Panc1 (cell line): ENCODE data around the gene MAP2K6. TPM values are rescaled to one million over a fixed set of nuclear protein-coding genes. Genes with fewer than 3 reads are reported as not detected.

Experiments used
- ATAC-seq: fragments of 200-7000 bp; cut with Tn5 transposase; 2 replicates; pipeline ENCODE4 v1.9.1; 2020; ENCODE audit warnings: mild to moderate bottlenecking, moderate library complexity
- BruUV-seq: library from RNA; stranded (reverse); fragments of 400-500 nt; replicated peaks from 2 replicates; lab custom pipeline; 2021; lab: Mats Ljungman, UMichigan
- CTCF ChIA-PET: fragments of 300-600 bp; sonication (Branson Sonifier 250); formaldehyde crosslinking; loops from one replicate; lab custom pipeline; 2022; ENCODE audit warnings: antibody characterized with exemption; lab: Charles Lee
- POLR2A ChIA-PET: fragments of 300-600 bp; sonication (Branson Sonifier 250); formaldehyde crosslinking; loops from one replicate; lab custom pipeline; 2022; ENCODE audit warnings: antibody characterized with exemption; lab: Charles Lee
- DNase-seq: peaks from one replicate; pipeline ENCODE4 v3.0.0-alpha.2; 2010; ENCODE audit warnings: low read depth, low spot score
- H3K27ac ChIP-seq: 2 replicates; pipeline ENCODE4 v1.5.1; 2011; ENCODE audit warnings: mild to moderate bottlenecking, low read length, inconsistent platforms
- H3K27me3 ChIP-seq: fragments of 200-500 bp; sonication (Bioruptor generic); 2 replicates; pipeline ENCODE4 v1.6.0; 2014; ENCODE audit warnings: low read length, inconsistent platforms; ENCODE audit not compliant: control insufficient read depth, insufficient read depth
- H3K36me3 ChIP-seq: fragments of 200-500 bp; sonication (Bioruptor generic); 2 replicates; pipeline ENCODE4 v1.5.1; 2014; ENCODE audit warnings: inconsistent platforms, mild to moderate bottlenecking, low read length, moderate library complexity; ENCODE audit not compliant: control insufficient read depth, insufficient read depth
- H3K4me1 ChIP-seq: 2 replicates; pipeline ENCODE4 v1.5.1; 2011; ENCODE audit warnings: inconsistent platforms, mild to moderate bottlenecking, low read length, moderate library complexity; ENCODE audit not compliant: control insufficient read depth, insufficient read depth
- H3K4me3 ChIP-seq, 2 experiments: 2 replicates each; pipeline ENCODE4 v1.5.1; 2011 to 2012; ENCODE audit warnings: low read depth in 2 of 2, low read length in 2 of 2, mild to moderate bottlenecking in 2 of 2, inconsistent platforms in 1 of 2, moderate library complexity in 1 of 2
- H3K9me3 ChIP-seq: fragments of 200-500 bp; sonication (Bioruptor generic); 2 replicates; pipeline ENCODE4 v1.5.1; 2014; ENCODE audit warnings: low read depth, mild to moderate bottlenecking, inconsistent platforms, low read length, moderate library complexity; ENCODE audit not compliant: control insufficient read depth, insufficient read depth
- POLR2AphosphoS5 ChIP-seq: IDR thresholded peaks from 2 replicates; pipeline ENCODE4 v1.6.1; 2012; ENCODE audit warnings: mild to moderate bottlenecking, low read depth, low read length, moderate library complexity
- REST ChIP-seq, 2 experiments: IDR thresholded peaks; 2 replicates each; pipeline ENCODE4 v1.6.1; 2011 to 2012; ENCODE audit warnings: low read depth in 2 of 2, control low read depth in 1 of 2, low read length in 1 of 2, mild to moderate bottlenecking in 1 of 2, moderate library complexity in 1 of 2; ENCODE audit not compliant: insufficient read depth in 1 of 2
- SIN3A ChIP-seq: IDR thresholded peaks from 2 replicates; pipeline ENCODE4 v1.6.1; 2012; ENCODE audit warnings: low read depth, mild to moderate bottlenecking, low read length, moderate library complexity, borderline replicate concordance; ENCODE audit not compliant: insufficient read depth
- TCF7L2 ChIP-seq: IDR thresholded peaks from 2 replicates; pipeline ENCODE4 v1.6.1; 2011; ENCODE audit warnings: mild to moderate bottlenecking, low read depth, low read length, inconsistent platforms
- in situ Hi-C: cut with HindIII; loops from 2 replicates; pipeline ENCODE4 v1.10.0; 2016; ENCODE audit warnings: low sequenced_read_pairs, low pct_unique_long_range_greater_than_20kb
- intact Hi-C: fragments of 100-400 bp; cut with micrococcal nuclease; formaldehyde crosslinking; loops from one replicate; pipeline ENCODE4 v1.10.0; 2022; ENCODE audit not compliant: unreplicated experiment
- total RNA-seq: library from RNA; stranded (reverse); gene quantifications from one replicate; pipeline ENCODE4 v1.2.1, GENCODE V29; 2021; ENCODE audit not compliant: unreplicated experiment
- TF ChIP-seq, protein P1 (sequence below): fragments of 450-650 bp; IDR thresholded peaks from 2 replicates; pipeline ENCODE4 v1.5.1; 2017; ENCODE audit warnings: mild to moderate bottlenecking

MAP2K6 gene
- total RNA-seq, 1 experiment from 2014 or later: 11.8 TPM

DNA sequence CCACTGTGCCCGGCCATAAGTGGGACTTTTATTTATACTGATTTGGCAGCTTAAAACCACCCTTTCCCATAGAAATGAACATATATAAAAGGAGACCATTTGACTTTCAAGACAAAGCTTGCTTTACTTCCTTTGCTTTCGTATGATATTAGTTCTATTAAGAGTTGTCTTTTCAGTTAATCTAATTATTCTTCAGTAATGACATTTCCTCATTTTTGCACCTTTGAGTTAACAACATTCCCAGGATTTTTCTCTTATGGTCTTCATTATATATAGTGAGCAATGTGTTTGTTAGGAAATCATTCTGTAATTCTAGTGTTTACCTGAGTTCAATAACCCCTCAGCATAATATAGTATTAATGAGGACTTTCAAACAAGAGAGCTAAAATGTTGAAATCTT, 173.8 kb downstream of the MAP2K6 start:
- Histone ChIP-seq H3K4me1 (no peaks in the 10 kb centered on the region), H3K4me3 (no peak overlapping the region), H3K9me3 (no peaks in the 10 kb centered on the region), H3K27me3 (no peaks in the 10 kb centered on the region), H3K36me3 (no peaks in the 10 kb centered on the region), H3K27ac (no peak overlapping the region)
- intact Hi-C loops (no loop called here), in situ Hi-C loops (no loop called here)
- ChIA-PET CTCF (no interaction called here), POLR2A (no interaction called here)
- no TSS peak for BruUV-seq
- no peak for DNase-seq
- TF ChIP-seq SIN3A: no peak
- TF ChIP-seq, protein P1, sequence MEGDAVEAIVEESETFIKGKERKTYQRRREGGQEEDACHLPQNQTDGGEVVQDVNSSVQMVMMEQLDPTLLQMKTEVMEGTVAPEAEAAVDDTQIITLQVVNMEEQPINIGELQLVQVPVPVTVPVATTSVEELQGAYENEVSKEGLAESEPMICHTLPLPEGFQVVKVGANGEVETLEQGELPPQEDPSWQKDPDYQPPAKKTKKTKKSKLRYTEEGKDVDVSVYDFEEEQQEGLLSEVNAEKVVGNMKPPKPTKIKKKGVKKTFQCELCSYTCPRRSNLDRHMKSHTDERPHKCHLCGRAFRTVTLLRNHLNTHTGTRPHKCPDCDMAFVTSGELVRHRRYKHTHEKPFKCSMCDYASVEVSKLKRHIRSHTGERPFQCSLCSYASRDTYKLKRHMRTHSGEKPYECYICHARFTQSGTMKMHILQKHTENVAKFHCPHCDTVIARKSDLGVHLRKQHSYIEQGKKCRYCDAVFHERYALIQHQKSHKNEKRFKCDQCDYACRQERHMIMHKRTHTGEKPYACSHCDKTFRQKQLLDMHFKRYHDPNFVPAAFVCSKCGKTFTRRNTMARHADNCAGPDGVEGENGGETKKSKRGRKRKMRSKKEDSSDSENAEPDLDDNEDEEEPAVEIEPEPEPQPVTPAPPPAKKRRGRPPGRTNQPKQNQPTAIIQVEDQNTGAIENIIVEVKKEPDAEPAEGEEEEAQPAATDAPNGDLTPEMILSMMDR: no peak
- TF ChIP-seq REST (IDR thresholded peaks at IDR 0.05; ENCODE audit: insufficient read depth in 1 of 2, low read depth in 2 of 2, low read length in 1 of 2): no peak
- TF ChIP-seq TCF7L2: no peak
- no peak for TF ChIP-seq POLR2AphosphoS5
- ATAC-seq: no peak

DNA sequence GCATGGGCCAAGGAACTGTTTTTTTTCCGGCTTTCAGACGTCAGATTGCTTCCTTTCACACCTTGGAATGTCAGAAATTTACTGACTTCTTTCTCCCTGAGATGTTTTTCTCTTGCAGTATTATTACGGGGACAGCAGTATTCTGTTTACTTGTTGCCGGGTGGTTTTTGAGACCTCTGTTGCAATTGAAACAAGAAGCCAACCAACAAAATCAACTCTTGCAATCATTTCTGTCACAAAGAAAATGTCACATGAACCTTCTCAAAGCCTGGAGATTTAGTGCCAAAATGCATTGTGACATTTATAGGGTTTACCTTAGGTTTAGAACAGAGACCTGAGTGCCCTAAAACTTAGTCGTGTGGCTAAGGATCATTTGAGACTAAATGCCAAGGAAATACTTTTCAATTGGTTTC, 174.3 kb downstream of the MAP2K6 start:
- Histone ChIP-seq H3K36me3 (no peaks in the 10 kb centered on the region), H3K27ac (no peak overlapping the region), H3K4me3 (no peak overlapping the region), H3K4me1 (no peaks in the 10 kb centered on the region), H3K9me3 (no peaks in the 10 kb centered on the region), H3K27me3 (no peaks in the 10 kb centered on the region)
- no TSS peak for BruUV-seq
- ChIA-PET POLR2A (no interaction called here), CTCF (no interaction called here)
- TF ChIP-seq REST (IDR thresholded peaks at IDR 0.05; ENCODE audit: insufficient read depth in 1 of 2, low read depth in 2 of 2, low read length in 1 of 2): no peak
- no peak for TF ChIP-seq SIN3A
- TF ChIP-seq, protein P1: no peak
- TF ChIP-seq TCF7L2: no peak
- no peak for TF ChIP-seq POLR2AphosphoS5
- intact Hi-C loops: no loop called here
- in situ Hi-C loops: no loop called here
- no peak for ATAC-seq
- no peak for DNase-seq
